Measurements from ENCODE around the gene ATP13A3.

Gene ATP13A3

DNA sequence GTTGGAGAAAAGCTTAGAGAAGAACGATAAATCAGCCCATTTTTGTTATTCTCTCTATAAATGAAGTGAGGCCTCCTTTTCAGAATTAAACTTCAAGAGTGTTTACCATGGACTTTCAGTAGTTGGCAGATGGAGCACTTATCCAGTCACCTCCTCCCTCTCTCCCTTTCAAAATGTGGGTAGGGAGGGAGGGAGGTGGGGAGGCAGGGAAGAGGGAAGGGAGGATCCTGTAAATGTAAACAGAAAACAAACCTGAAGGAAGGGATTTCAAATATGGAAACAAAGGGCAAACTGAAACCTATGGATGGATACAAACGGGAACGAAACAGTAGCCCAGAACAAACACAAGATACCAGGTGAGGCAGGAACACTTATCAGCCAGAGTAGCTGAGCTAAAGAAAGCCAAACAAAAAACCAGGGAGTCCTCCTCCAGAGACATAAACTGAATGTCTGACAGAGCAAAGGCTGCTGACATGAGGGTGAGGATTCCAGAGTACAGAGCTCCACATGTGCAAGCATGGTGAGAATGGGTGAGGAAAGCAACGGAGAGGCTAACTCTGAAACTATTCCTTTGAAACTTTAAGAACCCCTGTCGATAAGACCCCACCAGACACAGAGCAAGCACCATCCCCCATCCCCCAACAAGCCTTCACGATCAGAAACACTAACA is 46.8 kb downstream of the ATP13A3 start:
- DNase-seq (ENCODE audit: low read depth), result no peak

GRCh38 chr3:194434503-194434902 is 52.3 kb downstream of the ATP13A3 start:
- DNase-seq (ENCODE audit: low read depth), result no peak

DNA sequence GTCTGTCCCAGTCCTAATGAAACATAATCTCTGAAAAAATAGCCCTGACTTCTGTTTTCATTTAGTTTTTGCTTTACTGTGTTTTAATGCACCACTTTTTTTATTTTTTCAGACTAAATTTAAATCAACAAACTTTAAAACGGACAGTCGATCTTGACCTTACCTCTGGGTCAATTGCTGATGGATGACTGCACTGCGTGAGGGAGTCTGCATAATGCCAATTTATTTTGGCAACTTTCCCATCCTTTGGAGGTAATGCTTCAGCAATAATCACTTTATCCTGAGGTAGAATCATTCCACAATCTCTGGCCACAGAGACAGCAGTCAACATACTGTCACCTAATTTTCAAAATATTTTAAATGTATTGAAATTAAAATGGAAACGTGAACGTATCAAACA is 55.2 kb downstream of the ATP13A3 start:
- DNase-seq (ENCODE audit: low read depth), result no peak

DNA sequence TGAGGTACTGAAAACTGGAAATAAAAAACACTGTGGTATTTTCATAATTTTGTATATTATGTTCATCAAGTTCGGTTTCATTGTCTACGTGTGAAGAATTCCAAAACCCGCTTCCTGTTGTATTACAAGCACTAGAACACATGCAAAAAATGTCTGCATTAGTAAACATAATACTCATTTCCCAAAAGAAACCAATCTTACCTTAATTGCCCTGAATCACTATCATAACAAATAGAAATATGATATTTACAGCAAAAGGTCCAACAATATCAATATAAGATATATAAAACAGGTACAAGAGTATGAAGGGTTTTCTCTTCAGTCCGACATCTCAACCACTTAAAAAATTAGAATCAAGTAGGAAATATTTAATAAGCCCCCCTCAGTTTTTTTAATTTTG is 61.4 kb downstream of the ATP13A3 start:
- DNase-seq (ENCODE audit: low read depth), result no peak

GRCh38 chr3:194424953-194425352 is 61.8 kb downstream of the ATP13A3 start:
- DNase-seq (ENCODE audit: low read depth), result no peak

DNA sequence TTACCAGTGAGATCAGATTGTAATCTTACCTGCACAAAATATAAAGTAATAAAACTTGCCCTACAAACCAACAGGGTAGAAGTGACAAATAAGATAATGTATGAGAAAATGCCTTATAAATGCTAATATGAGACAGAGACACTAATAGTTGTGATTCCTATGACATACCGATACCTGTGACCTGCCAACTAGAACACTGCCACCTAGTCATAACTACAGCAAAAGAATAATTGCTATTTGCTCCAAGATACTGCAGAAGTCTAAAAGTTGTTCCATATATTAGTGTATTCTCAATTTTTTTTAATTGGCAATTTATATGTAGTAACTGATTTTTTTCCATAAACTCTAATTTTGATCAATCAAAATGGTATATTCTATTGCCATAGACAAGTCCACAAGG is 62.4 kb downstream of the ATP13A3 start:
- DNase-seq (ENCODE audit: low read depth), result no peak

GRCh38 chr3:194423317-194423716 is 63.5 kb downstream of the ATP13A3 start:
- DNase-seq (ENCODE audit: low read depth), result no peak

DNA sequence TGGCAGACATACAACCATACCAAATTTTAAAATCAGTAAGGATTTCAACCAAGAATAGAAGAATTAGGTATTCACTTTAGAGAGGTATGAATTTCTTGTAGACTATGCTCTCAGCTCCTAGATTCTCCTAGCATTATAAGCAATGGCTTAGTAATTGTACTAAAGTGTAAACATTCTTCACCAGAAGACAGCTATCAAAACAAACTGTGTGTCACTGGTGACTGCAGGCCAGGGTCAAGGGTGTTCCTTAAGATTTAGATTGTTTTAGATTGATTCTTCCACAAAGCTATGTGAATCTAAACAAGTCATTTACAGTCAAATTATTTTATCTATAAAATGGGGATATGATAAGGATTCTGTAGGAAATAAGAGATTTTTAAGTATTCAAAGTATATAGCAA is 64.6 kb downstream of the ATP13A3 start:
- no peak for DNase-seq (ENCODE audit: low read depth)

DNA sequence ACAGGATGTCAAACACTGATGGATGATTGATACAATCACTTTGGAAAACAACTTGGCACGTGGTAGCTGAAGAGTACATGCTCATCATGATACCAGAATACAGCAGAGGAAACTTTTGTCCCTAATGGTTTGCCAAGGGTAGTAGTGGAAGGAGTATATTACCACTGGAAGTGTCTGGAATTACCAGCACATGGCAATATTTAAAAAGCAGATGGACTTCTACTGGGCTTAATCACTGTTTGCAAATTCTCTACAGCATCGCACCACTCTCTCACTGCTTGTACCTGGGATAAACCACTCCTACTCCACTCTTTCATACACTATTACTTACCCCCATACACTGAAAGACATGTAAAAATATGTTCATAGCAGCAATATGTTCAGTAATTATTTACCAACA is 68.1 kb downstream of the ATP13A3 start:
- no peak for DNase-seq (ENCODE audit: low read depth)

DNA sequence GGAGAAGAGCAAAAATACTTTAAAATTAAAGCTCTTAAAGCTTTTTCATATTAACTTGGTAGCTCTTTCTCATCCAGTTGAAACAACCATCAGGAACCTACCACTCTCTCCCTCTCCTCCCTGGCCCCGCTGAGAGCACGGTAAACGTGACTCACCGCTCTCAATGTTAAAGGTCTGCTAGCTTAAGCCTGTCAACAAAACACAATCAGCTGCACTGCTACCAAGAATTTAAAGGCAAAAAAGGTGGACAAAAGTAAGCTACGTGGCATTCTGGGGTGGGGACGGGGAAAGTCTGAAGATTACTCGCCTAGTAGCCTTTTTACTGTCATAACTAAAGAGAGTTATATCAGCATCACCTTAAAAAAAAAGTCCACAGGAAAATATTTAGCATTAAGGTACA is 79.4 kb downstream of the ATP13A3 start:
- no peak for DNase-seq (ENCODE audit: low read depth)

- DNase-seq (ENCODE audit: low read depth), result no peak
These were observed 81.0 kb downstream of the ATP13A3 start for GRCh38 chr3:194405766-194406165.

DNA sequence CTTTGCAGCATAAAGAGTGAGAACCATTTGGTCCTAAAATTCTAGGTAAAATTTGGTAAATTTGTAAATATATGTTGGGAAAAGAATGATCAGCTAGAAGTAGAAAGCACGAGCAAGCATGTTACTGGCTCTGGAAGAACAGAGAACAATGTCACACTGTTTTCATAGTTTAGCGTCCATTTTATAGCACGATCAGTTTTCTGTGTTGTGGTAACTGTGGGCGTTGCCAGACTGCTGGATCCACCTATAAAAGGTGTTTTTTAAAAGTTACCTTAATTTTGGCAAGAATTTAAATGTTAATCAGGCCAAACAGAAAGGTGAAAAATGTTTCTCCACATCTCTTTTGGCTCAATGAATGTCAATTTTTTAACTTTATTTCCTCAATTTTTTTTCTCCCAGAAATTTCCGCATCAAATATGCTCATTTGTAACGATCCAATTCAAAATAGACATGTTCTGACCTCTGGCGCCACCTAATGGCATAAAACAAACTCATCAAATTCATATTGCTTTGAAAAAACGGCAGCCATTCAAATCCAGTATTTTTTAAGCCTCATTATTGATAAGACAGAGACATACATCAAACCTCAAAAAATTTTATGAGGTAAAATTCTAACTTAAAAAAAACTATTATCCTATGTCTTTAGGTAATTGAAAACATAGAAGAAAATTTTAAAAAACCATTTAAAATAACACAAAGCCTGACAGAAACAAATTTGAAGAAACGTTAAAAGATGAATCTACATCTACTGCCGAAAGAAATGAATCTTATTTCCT is 82.2 kb downstream of the ATP13A3 start:
- DNase-seq (ENCODE audit: low read depth), result no peak

DNA sequence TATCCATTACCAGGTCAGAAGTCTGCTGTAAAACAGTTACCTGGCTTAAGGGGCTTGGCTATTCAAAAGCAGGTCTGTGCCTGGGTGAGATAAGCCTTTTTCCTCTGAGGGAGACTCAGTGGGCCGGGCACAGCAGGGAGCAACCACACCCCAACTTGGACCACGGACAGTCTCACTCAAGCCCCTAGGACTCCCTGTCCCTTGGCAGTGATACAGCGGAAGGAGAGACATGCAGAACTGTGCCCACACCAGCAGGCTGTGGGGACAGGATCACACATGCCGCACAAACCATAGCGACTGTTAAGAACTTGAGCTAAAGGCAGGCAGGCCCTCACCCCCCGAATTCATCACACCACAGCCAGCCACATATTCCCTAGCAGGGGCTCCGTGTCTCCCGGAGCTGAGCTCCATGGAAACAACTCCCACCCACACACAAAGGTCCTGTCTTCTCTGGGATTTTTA is 84.9 kb downstream of the ATP13A3 start:
- DNase-seq (ENCODE audit: low read depth), result no peak

DNA sequence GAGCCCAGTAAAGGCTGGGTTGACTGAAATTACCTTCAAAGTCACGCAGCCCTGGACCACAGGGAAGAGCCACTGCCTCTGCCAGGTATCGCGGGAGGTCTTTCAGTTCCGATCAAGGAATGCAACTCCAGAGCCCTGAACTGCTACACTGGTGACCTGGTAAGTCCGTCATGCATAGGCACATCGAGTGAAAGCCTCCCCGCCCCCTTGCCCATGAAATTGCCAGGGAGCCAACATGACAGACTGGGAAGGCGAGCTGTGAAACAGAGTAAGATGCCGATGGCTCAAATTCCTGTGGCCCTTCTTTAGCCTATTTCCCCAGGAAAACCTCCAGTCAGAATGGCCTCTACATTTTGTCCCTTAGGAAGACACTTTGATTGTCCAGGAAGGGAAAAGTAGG is 85.5 kb downstream of the ATP13A3 start:
- DNase-seq (ENCODE audit: low read depth), result no peak

DNA sequence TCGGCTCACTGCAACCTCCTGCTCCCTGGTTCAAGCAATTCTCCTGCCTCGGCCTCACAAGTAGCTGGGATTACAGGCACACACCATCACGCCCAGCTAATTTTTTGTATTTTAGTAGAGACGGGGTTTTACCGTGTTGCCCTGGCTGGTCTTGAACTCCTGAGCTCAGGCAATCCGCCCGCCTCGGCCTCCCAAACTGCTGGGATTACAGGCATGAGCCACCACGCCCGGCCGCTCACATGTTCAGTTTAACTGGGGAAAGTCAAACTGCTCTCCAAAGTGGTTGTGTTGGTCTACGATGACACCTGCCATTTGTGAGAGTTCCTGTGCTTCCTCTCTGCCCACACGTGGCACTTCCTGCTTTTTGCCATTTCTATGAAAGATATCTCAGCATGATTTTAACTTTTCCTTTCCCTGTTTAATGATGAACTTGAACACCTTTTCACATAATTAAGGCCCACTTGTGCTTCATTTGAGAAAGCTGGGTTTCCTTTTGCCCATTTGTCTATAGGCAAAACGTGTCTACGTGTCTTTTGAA is 86.9 kb downstream of the ATP13A3 start:
- DNase-seq (ENCODE audit: low read depth), result no peak

- no peak for DNase-seq (ENCODE audit: low read depth)
These were observed 87.6 kb downstream of the ATP13A3 start, which contains the start of gene GP5 for GRCh38 chr3:194399166-194399565. GP5 (minus strand) TSS chr3:194399266; CDS start chr3:194398282, 984 bp downstream.

DNA sequence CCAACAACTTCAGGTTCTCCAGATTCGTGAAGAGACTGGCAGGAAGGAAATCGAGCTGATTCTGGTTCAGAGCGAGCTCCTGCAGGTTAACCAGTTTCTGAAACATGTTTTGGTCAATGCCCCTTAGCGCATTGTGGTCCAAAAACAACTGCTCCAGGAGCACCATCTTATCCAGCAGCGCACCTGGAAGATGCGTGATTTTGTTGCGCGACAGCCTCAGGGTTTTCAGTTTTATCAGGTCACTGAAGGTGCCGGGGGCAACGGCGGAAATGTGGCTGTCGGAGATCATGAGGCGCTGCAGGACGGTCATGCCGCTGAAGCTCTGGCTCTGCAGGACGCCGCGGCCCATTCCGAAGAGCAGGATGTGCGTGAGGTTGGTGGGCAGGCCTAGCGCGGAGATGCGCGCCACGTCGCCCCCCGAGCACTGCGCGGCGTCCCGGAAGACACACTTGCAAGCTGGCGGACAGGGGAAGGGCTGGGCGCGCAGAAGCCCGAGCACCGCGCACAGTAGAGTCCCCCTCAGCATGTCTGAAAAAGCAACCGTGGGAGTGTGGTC is 89.0 kb downstream of the ATP13A3 start:
- no peak for DNase-seq (ENCODE audit: low read depth)

GRCh38 chr3:194396859-194397756 is 89.7 kb downstream of the ATP13A3 start:
- DNase-seq (ENCODE audit: low read depth), result no peak

DNA sequence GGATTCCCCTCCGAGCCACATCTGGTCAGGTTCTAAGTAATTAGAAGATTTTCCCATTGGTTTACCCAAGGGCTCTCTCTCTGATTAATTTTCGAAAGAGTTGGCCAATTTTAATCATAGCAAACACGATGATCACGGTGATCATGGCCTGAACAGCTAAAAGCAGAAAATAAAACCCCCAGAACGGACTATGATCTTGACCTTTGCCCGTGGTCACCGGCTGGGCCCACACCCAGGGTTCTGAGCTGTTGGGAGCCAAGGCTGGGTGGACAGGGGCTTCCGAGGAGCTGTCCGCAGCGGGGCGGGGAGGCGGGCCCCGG is 90.3 kb downstream of the ATP13A3 start:
- DNase-seq (ENCODE audit: low read depth), result no peak

- no peak for DNase-seq (ENCODE audit: low read depth)
These were observed 90.8 kb downstream of the ATP13A3 start for GRCh38 chr3:194395778-194396538.

GRCh38 chr3:194395212-194395611 is 91.6 kb downstream of the ATP13A3 start:
- no peak for DNase-seq (ENCODE audit: low read depth)
